ENCODE results near the gene TOM1L2. TPM values are rescaled to one million over a fixed set of nuclear protein-coding genes. Genes with fewer than 3 reads are reported as not detected.
"Not testable (repeated sequence)": the region's sequence is repeated elsewhere in the genome, so short reads cannot be mapped to it uniquely, and the experiment has no call there.

The TOM1L2 gene
- total RNA-seq, 2 experiments from 2014 or later, result 22.1 to 25.0 TPM

DNA sequence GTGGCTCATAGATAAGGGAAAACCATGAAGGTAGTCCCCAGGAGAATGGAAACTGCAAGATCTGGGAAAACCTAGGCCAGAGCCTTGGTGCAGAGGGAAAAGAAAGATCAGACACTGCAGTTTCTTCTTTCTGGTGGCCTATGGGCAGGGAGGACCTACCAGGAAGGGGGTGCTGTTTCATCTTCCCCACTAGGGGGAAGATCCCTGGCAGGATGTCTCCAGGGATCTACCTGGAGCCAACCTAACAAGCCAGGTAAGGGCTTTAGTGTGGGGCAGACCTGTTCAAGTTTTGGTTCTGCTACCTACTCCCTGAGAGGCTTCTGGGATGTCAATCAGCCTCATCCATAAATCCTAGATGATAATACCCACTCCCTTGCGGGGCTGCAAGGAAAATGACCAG lies 21.4 kb downstream of the TOM1L2 start:
- CTCF ChIA-PET, result no interaction called here
- POLR2A ChIA-PET, result no interaction called here
- ATAC-seq (no peak), DNase-seq (no peak)
- H3K4me3 Mint-ChIP-seq, result no peak overlapping the region
- no peaks in the 10 kb centered on the region for H3K9me3 Mint-ChIP-seq (ENCODE audit: insufficient read depth)
- H3K4me1 Mint-ChIP-seq (ENCODE audit: low read depth), result peaks cover 5% of the 10 kb centered on the region
- peaks cover 8% of the 10 kb centered on the region for H3K36me3 Mint-ChIP-seq (ENCODE audit: low read depth)
- H3K27ac Mint-ChIP-seq, result no peak overlapping the region
- no peaks in the 10 kb centered on the region for H3K27me3 Mint-ChIP-seq (ENCODE audit: low read depth)

DNA sequence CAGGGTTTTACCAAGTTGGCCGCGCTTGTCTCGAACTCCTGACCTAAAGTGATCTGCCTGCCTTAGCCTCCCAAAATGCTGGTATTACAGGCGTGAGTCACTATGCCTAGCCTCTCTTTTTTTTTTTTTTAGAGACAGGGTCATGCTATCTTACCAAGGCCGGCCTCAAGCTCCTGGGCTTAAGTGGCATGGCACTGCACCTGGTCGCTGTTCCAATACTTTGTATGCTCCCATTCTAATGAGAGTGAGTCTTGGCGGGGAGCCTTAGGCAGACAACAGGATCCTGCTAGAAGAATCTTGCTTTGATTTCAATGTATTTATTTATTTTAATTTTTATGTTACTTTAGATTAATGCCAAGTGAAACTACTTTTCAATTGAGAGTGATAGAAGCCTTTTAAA lies 21.9 kb downstream of the TOM1L2 start:
- ChIA-PET CTCF (no interaction called here), POLR2A (no interaction called here)
- Mint-ChIP-seq H3K4me3 (no peak overlapping the region), H3K4me1 (ENCODE audit: low read depth) (peaks cover 3% of the 10 kb centered on the region), H3K36me3 (ENCODE audit: low read depth) (peaks cover 3% of the 10 kb centered on the region), H3K27me3 (ENCODE audit: low read depth) (no peaks in the 10 kb centered on the region), H3K9me3 (ENCODE audit: insufficient read depth) (no peaks in the 10 kb centered on the region), H3K27ac (no peak overlapping the region)
- ATAC-seq, result no peak
- no peak for DNase-seq

DNA sequence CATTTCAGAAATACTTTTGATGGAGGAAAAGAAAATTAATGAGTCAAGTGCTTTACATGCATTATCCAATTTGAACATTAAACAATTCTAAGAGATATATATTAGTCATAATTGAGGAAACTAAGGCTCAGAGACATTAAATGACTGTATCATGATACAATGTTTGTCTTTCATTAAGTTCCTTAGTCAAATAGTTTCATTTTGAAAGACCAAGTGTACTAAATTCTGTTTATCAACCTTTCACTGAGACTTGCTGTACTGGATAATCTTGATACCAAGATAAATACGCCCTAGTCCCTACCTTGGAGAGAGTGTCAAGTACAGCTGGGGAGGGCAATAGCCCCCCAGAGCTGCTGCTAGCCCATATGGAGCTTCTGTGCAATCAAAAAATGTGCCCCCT lies 24.2 kb downstream of the TOM1L2 start:
- ATAC-seq, result no peak
- Mint-ChIP-seq H3K4me3 (no peak overlapping the region), H3K27me3 (ENCODE audit: low read depth) (no peaks in the 10 kb centered on the region), H3K27ac (no peak overlapping the region), H3K36me3 (ENCODE audit: low read depth) (no peaks in the 10 kb centered on the region), H3K9me3 (ENCODE audit: insufficient read depth) (no peaks in the 10 kb centered on the region), H3K4me1 (ENCODE audit: low read depth) (peaks cover 10% of the 10 kb centered on the region)
- no peak for DNase-seq
- ChIA-PET POLR2A (no interaction called here), CTCF (interaction anchor here (1.3 to 1.8 kb wide), 4 partner anchors 9 to 305 kb away, joined by 3 to 7 read pairs (median 5); no protein-coding TSS in a partner anchor)

DNA sequence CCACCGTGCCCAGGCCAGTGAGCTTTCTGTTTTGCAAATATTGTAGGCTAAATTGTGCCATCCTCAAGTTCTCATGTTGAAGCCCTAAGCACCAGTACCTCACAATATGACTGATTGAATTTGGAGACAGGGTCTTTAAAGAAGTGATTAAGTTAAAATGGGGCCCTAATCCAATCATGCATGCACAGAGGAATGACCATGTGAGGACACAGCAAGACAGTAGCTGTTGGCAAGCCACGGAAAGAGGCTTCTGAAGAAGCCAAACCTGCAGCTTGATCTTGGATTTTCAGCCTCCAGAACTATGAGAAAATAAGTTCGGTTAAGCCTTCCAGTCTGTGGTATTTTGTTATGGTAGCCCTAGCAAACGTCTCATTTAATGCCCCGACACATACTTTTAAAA lies 24.9 kb downstream of the TOM1L2 start:
- ChIA-PET CTCF (interaction anchor here (1.1 to 1.8 kb wide), 5 partner anchors 10 to 305 kb away, joined by 3 to 7 read pairs (median 4); no protein-coding TSS in a partner anchor), POLR2A (interaction anchor here (0.6 to 0.7 kb wide), 2 partner anchors 10 to 23 kb away, joined by 3 read pairs; no protein-coding TSS in a partner anchor)
- Mint-ChIP-seq H3K27ac (no peak overlapping the region), H3K27me3 (ENCODE audit: low read depth) (no peaks in the 10 kb centered on the region), H3K4me3 (no peak overlapping the region), H3K9me3 (ENCODE audit: insufficient read depth) (no peaks in the 10 kb centered on the region), H3K36me3 (ENCODE audit: low read depth) (no peaks in the 10 kb centered on the region), H3K4me1 (ENCODE audit: low read depth) (peaks cover 11% of the 10 kb centered on the region)
- no peak for ATAC-seq
- no peak for DNase-seq

GRCh38 chr17:17946093-17946492 lies 26.1 kb downstream of the TOM1L2 start:
- no peak for DNase-seq
- ChIA-PET POLR2A (interaction anchor here (1.2 kb wide), 1 partner anchor 11 kb away, joined by 5 read pairs; no protein-coding TSS in a partner anchor), CTCF (interaction anchor here (0.7 to 2.4 kb wide), 6 partner anchors 11 to 87 kb away, joined by 3 to 9 read pairs (median 6); no protein-coding TSS in a partner anchor)
- no peak overlapping the region for H3K4me3 Mint-ChIP-seq
- H3K36me3 Mint-ChIP-seq (ENCODE audit: low read depth), result no peaks in the 10 kb centered on the region
- H3K27ac Mint-ChIP-seq, result no peak overlapping the region
- no peaks in the 10 kb centered on the region for H3K27me3 Mint-ChIP-seq (ENCODE audit: low read depth)
- peaks cover 11% of the 10 kb centered on the region for H3K4me1 Mint-ChIP-seq (ENCODE audit: low read depth)
- no peaks in the 10 kb centered on the region for H3K9me3 Mint-ChIP-seq (ENCODE audit: insufficient read depth)
- ATAC-seq, result no peak

DNA sequence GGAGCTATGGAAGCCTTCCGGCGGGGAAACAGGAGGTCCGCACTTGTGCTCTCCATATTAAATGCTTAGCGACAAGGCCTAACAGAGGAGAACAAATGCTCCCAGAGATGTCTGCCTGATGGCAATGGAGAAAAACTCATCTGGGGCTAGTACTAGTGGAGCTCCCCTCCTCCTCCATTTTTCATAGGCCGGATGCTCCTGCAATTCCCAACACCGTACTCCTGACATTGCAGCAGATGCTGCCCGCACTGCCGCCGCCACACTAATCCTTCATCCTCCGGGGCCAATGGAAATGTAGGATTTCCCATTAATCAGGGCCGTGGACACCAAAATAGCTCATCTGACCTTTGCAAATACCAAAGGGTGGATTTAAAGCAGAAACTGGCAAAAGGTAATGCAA lies 27.5 kb downstream of the TOM1L2 start:
- no peak for DNase-seq
- H3K4me3 Mint-ChIP-seq, result no peak overlapping the region
- H3K27me3 Mint-ChIP-seq (ENCODE audit: low read depth), result no peaks in the 10 kb centered on the region
- POLR2A ChIA-PET, result interaction anchor here (1.0 kb wide), 1 partner anchor 14 kb away, joined by 4 read pairs; no protein-coding TSS in a partner anchor
- H3K27ac Mint-ChIP-seq, result no peak overlapping the region
- peaks cover 11% of the 10 kb centered on the region for H3K4me1 Mint-ChIP-seq (ENCODE audit: low read depth)
- no peaks in the 10 kb centered on the region for H3K9me3 Mint-ChIP-seq (ENCODE audit: insufficient read depth)
- no peak for ATAC-seq
- CTCF ChIA-PET, result interaction anchor here (1.2 to 2.4 kb wide), 3 partner anchors 10 to 51 kb away, joined by 3 to 9 read pairs (median 6); no protein-coding TSS in a partner anchor
- H3K36me3 Mint-ChIP-seq (ENCODE audit: low read depth), result no peaks in the 10 kb centered on the region

DNA sequence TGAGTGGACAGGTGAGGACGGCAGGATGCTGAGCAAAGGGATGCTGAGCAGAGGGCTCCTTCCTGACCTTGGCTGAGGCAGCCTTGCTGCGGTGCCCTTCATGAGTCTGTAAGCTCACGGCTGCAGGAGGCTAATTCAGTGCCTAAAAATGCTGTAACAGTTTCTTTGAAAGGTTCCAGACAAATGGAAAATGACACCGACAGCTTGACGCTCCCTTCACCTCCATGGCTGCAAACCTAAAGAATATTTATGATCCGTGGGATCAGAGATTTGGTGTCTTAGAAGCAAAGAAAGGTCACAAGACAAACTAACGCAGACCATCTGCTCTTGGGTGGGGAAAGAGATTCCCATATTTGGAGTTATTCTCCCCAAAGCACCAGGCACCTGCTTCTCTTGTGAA lies 28.0 kb downstream of the TOM1L2 start:
- ChIA-PET POLR2A (interaction anchor here (1.0 kb wide), 1 partner anchor 15 kb away, joined by 4 read pairs; no protein-coding TSS in a partner anchor), CTCF (interaction anchor here (1.2 to 2.4 kb wide), 3 partner anchors 10 to 51 kb away, joined by 3 to 9 read pairs (median 6); no protein-coding TSS in a partner anchor)
- Mint-ChIP-seq H3K27me3 (ENCODE audit: low read depth) (no peaks in the 10 kb centered on the region), H3K9me3 (ENCODE audit: insufficient read depth) (no peaks in the 10 kb centered on the region), H3K27ac (no peak overlapping the region), H3K4me1 (ENCODE audit: low read depth) (peaks cover 11% of the 10 kb centered on the region), H3K4me3 (no peak overlapping the region), H3K36me3 (ENCODE audit: low read depth) (no peaks in the 10 kb centered on the region)
- ATAC-seq (no peak), DNase-seq (no peak)

GRCh38 chr17:17943281-17943984 lies 28.8 kb downstream of the TOM1L2 start:
- ATAC-seq, result no peak
- Mint-ChIP-seq H3K36me3 (ENCODE audit: low read depth) (no peaks in the 10 kb centered on the region), H3K27me3 (ENCODE audit: low read depth) (no peaks in the 10 kb centered on the region), H3K4me1 (ENCODE audit: low read depth) (peaks cover 11% of the 10 kb centered on the region), H3K4me3 (no peak overlapping the region), H3K27ac (no peak overlapping the region), H3K9me3 (ENCODE audit: insufficient read depth) (no peaks in the 10 kb centered on the region)
- no peak for DNase-seq
- CTCF ChIA-PET, result no interaction called here
- POLR2A ChIA-PET, result interaction anchor here (1.3 kb wide), 1 partner anchor 15 kb away, joined by 4 read pairs; no protein-coding TSS in a partner anchor

GRCh38 chr17:17942846-17943245 lies 29.4 kb downstream of the TOM1L2 start:
- no peaks in the 10 kb centered on the region for H3K27me3 Mint-ChIP-seq (ENCODE audit: low read depth)
- peaks cover 11% of the 10 kb centered on the region for H3K4me1 Mint-ChIP-seq (ENCODE audit: low read depth)
- CTCF ChIA-PET, result no interaction called here
- DNase-seq (no peak), ATAC-seq (no peak)
- POLR2A ChIA-PET, result interaction anchor here (1.3 kb wide), 1 partner anchor 15 kb away, joined by 4 read pairs; no protein-coding TSS in a partner anchor
- no peaks in the 10 kb centered on the region for H3K9me3 Mint-ChIP-seq (ENCODE audit: insufficient read depth)
- H3K36me3 Mint-ChIP-seq (ENCODE audit: low read depth), result no peaks in the 10 kb centered on the region
- no peak overlapping the region for H3K4me3 Mint-ChIP-seq
- no peak overlapping the region for H3K27ac Mint-ChIP-seq

DNA sequence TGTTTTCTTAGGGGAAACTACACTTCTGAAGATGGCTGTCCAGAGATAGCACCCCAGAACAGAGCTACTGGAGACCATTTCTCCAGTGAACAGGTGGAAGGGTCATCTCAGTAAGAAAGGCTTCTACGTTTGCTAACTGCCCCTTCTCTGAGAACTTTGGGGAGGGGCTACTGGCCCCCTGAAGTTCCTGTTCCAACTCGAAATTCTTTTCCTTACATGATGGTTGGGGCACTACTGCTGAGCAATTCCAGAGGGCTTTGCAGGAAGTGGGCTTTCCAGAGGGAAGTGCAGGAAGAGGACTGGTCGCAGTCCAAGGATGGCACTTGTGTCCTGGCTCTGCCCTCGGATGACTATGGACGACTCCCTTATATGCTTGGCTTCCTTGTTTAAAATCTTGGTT lies 31.2 kb downstream of the TOM1L2 start:
- DNase-seq (no peak), ATAC-seq (no peak)
- Mint-ChIP-seq H3K9me3 (ENCODE audit: insufficient read depth) (no peaks in the 10 kb centered on the region), H3K27me3 (ENCODE audit: low read depth) (no peaks in the 10 kb centered on the region), H3K36me3 (ENCODE audit: low read depth) (no peaks in the 10 kb centered on the region), H3K4me1 (ENCODE audit: low read depth) (peaks cover 16% of the 10 kb centered on the region), H3K4me3 (no peak overlapping the region), H3K27ac (no peak overlapping the region)
- ChIA-PET CTCF (interaction anchor here (1.2 kb wide), 1 partner anchor 32 kb away, joined by 3 read pairs; the partner anchor contains the start of genes DRC3 and TOM1L2), POLR2A (interaction anchor here (0.9 kb wide), 1 partner anchor 14 kb away, joined by 3 read pairs; no protein-coding TSS in a partner anchor)

DNA sequence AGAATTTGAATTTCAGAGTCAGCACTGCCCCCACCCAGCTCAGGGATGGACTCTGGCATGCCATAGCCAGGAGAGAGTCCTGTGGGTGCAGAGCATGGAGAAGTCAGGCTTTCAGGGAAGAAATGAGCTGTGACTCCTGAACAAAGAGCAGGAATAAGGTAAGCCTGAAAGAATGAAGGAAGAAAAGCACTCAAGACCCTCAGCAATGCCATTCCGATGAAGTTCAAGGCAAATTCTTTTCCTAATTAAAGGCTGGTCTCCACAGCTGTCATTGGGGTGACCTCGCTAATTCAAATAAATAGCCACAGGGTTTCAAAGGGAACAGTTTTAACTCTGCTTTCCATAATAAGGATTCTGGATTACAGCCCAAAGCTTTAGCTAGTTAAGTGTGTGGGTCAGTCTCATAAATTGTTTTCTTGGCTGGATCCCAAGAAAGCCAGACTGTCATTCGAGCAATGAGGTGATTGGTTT lies 31.7 kb downstream of the TOM1L2 start:
- ChIA-PET CTCF (interaction anchor here (0.7 to 1.2 kb wide), 2 partner anchors 20 to 32 kb away, joined by 3 read pairs; partner anchors contain the start of genes DRC3 and TOM1L2), POLR2A (interaction anchor here (0.9 kb wide), 1 partner anchor 15 kb away, joined by 3 read pairs; no protein-coding TSS in a partner anchor)
- H3K36me3 Mint-ChIP-seq (ENCODE audit: low read depth), result no peaks in the 10 kb centered on the region
- H3K27me3 Mint-ChIP-seq (ENCODE audit: low read depth), result no peaks in the 10 kb centered on the region
- no peak for DNase-seq
- H3K4me3 Mint-ChIP-seq, result no peak overlapping the region
- peaks cover 21% of the 10 kb centered on the region for H3K4me1 Mint-ChIP-seq (ENCODE audit: low read depth)
- no peak for ATAC-seq
- no peak overlapping the region for H3K27ac Mint-ChIP-seq
- H3K9me3 Mint-ChIP-seq (ENCODE audit: insufficient read depth), result no peaks in the 10 kb centered on the region

- CTCF ChIA-PET, result interaction anchor here (0.7 to 1.2 kb wide), 2 partner anchors 20 to 33 kb away, joined by 3 read pairs; partner anchors contain the start of genes DRC3 and TOM1L2
- H3K36me3 Mint-ChIP-seq (ENCODE audit: low read depth); POLR2A ChIA-PET; H3K4me3 Mint-ChIP-seq; H3K27ac Mint-ChIP-seq; H3K9me3 Mint-ChIP-seq (ENCODE audit: insufficient read depth); H3K27me3 Mint-ChIP-seq (ENCODE audit: low read depth); DNase-seq; ATAC-seq: not testable (repeated sequence)
- peaks cover 26% of the 10 kb centered on the region for H3K4me1 Mint-ChIP-seq (ENCODE audit: low read depth)
These were observed 32.3 kb downstream of the TOM1L2 start for GRCh38 chr17:17939941-17940340.

Measured in activated CD8-positive, alpha-beta T cell treated with anti-CD3 and anti-CD28 coated beads, Interleukin-2, amount 10 ng/mL, durations not matched to agents 7 days and 5 days (primary cell).